ACC112 (cell line): ENCODE results near the gene SZRD1.
A peak's percentile ranks its signal among the peaks of the same experiment; 100 is the strongest.
"Not testable (repeated sequence)": the region's sequence is repeated elsewhere in the genome, so short reads cannot be mapped to it uniquely, and the experiment has no call there.

ENCODE experiments used
- H2AFZ ChIP-seq: fragments of 200-600 bp; sonication (generic); one replicate; pipeline ENCODE4 v1.6.0; 2017; ENCODE audit warnings: antibody characterized with exemption, low read length; ENCODE audit not compliant: unreplicated experiment
- H3K27ac ChIP-seq: fragments of 200-600 bp; sonication (generic); 2 replicates; pipeline ENCODE4 v1.5.1; 2014; ENCODE audit warnings: low read depth, mild to moderate bottlenecking, antibody characterized with exemption, low read length, moderate library complexity
- H3K27me3 ChIP-seq: fragments of 200-600 bp; sonication (generic); 2 replicates; pipeline ENCODE4 v1.6.1; 2014; ENCODE audit warnings: mild to moderate bottlenecking, antibody characterized with exemption, low read length, moderate library complexity, mixed read lengths; ENCODE audit not compliant: insufficient read depth
- H3K36me3 ChIP-seq: fragments of 200-600 bp; sonication (generic); 2 replicates; pipeline ENCODE4 v1.6.1; 2016; ENCODE audit warnings: mild to moderate bottlenecking, antibody characterized with exemption, low read length, moderate library complexity, mixed read lengths; ENCODE audit not compliant: insufficient read depth
- H3K4me1 ChIP-seq: fragments of 200-600 bp; sonication (generic); one replicate; pipeline ENCODE4 v1.6.1; 2016; ENCODE audit warnings: low read length, mixed read lengths; ENCODE audit not compliant: insufficient read depth, unreplicated experiment, control insufficient read depth
- H3K4me3 ChIP-seq: fragments of 200-600 bp; sonication (generic); 2 replicates; pipeline ENCODE4 v1.5.1; 2014; ENCODE audit warnings: mild to moderate bottlenecking, low read depth, low read length
- H3K79me2 ChIP-seq: fragments of 200-600 bp; sonication (generic); one replicate; pipeline ENCODE4 v1.6.0; 2016; ENCODE audit warnings: low read length; ENCODE audit not compliant: control insufficient read depth, unreplicated experiment, insufficient read depth

The SZRD1 gene, protein sequence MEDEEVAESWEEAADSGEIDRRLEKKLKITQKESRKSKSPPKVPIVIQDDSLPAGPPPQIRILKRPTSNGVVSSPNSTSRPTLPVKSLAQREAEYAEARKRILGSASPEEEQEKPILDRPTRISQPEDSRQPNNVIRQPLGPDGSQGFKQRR

DNA sequence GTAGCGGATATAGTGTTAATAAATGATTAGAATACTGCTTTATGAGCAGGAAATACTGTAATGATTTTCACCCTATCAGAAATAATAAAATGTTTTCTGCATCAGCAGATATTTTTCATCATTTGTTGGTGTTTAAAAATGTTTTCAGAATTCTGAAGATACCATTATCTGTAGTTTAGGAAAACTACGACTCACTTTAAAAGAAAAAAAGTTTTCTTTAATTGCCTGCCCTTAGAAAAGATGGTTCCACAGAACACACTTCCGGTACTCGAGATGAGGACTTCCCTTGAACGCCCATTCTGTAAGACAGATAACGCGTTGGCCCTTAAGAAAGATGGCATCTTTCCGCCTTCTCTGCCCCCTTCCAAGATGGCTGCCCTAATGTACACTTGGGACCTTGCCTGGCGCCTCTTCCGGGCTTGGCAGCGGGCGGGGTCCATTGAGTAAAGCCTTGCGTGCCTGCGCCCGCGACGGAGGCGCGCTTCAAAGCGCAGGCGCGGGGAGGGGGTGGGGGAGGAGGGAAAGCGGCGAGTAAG lies at the start of gene SZRD1:
SZRD1 (plus strand) TSS at position 521 of the 536 bp plus-strand sequence. CDS start 16 bp downstream, outside the sequence.
- peaks cover 28% of the 10 kb centered on the region for H3K4me1 ChIP-seq
- H3K4me3 ChIP-seq, result peak within 1 kb of the TSS; percentile 80
- peaks cover 39% of the 10 kb centered on the region for H3K79me2 ChIP-seq
- H3K36me3 ChIP-seq, result no peaks in the 10 kb centered on the region
- no peaks in the 10 kb centered on the region for H3K27me3 ChIP-seq
- peak within 1 kb of the TSS; percentile 89 for H3K27ac ChIP-seq
- peak within 1 kb of the TSS; percentile 99 for H2AFZ ChIP-seq

DNA sequence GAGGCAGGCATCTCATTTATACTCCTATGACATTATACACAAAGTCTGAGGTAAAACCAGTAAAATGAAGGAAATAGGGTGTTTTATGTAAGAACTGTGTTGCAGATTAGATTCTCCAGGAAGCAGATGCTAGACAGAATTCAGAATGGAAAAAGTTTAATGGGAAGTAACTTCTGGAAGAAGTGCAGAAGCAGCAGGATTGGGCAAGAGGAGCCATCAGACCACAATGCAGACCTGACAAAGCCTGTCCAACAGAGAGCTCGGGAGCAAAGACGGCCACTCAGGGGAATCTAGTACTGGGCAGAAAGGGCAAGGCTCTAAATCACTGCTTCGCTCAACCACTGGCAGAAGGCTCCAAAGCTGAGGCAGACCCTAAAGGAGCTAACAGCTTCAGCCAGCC lies 48.5 kb upstream of the SZRD1 start:
- no peak overlapping the region for H2AFZ ChIP-seq
- H3K27me3 ChIP-seq, result no peaks in the 10 kb centered on the region
- peaks cover 13% of the 10 kb centered on the region; the same call in 1 of the 2 replicates for H3K36me3 ChIP-seq
- H3K27ac ChIP-seq, result no peak overlapping the region
- no peak overlapping the region for H3K4me3 ChIP-seq
- H3K4me1 ChIP-seq, result peaks cover 11% of the 10 kb centered on the region
- H3K79me2 ChIP-seq, result peaks cover 34% of the 10 kb centered on the region

DNA sequence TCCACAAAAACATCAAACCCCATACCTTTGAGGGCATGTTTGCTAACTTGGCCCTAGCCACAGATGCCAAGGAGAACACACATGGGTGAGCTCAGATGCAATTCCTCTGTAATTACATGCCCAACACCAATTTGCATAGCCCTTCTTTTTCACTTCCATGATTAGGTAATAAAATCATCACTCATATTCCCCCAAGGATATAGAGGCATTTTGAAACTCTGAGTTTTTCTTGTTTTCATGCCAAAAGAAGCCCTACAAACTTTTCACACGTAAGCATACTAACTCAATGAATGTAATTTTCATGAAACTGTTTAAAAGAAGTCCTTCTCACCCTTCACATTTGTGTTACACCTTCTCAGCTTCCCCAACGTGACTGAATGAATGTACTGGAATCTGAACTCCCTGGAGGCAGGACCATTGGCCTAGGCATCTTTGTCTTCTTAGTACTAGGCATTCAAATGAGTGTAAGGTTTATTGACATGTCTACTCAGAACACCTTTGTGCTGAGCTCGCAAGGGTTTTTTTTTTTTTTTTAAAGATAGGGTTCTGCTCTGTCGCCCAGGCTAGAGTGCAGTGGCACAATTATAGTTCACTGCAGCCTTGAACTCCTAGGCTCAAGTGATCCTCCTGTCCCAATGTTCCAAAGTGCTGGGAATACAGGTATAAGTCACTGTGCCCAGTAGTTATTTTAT lies 45.7 kb upstream of the SZRD1 start:
- Histone ChIP-seq H3K4me3 (no peak overlapping the region), H3K79me2 (peaks cover 38% of the 10 kb centered on the region), H3K4me1 (peaks cover 18% of the 10 kb centered on the region), H2AFZ (no peak overlapping the region), H3K36me3 (no peaks in the 10 kb centered on the region), H3K27me3 (no peaks in the 10 kb centered on the region), H3K27ac (no peak overlapping the region)

DNA sequence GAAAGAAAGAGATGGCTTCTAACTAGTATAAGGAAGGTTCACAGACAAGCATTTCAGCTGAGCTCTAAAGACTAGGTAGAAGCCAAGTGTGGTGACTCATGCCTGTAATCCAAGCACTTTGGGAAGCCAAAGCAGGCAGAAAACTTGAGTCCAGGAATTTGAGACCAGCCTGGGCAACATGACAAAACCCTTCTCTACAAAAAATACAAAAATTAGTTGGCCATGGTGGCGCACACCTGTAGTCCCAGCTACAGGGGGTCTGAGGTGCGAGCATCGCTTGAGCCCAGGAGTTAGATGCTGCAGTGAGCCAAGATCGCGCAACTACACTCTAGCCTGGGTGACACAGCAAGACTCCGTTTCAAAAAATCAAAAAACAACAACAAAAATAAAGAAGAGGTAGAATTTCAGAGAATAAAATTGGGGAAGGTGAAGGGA lies 42.6 kb upstream of the SZRD1 start:
- no peak overlapping the region for H3K4me3 ChIP-seq
- no peak overlapping the region for H3K27ac ChIP-seq
- no peak overlapping the region for H2AFZ ChIP-seq
- H3K79me2 ChIP-seq, result peaks cover 18% of the 10 kb centered on the region
- H3K27me3 ChIP-seq, result no peaks in the 10 kb centered on the region
- no peaks in the 10 kb centered on the region for H3K36me3 ChIP-seq
- peaks cover 18% of the 10 kb centered on the region for H3K4me1 ChIP-seq

DNA sequence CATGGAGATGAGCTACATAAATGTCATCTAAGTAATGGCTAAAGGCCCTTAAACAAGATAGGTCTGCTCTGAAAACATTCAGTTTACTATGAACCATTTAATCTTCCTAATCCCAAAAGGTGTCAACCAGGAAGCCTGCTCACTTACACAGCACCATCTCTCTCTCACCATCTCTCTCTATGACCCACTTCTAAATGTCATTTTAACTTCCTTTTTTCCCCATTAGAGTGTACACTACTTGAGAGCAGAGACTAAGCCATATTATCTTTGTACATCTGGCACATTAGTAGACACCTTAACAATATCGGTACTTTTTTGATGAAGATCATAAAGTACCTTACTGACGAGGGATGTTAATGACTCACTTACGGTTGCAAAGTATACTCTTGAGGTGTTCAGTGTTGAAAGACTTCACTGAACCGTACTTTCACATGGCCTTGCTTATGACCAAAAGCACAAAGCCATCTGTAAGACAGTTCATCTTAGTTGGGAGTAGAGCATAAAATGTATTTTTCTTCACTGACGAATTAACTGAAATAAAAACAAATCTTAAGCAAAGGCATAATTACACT lies 40.1 kb upstream of the SZRD1 start:
- Histone ChIP-seq H3K27me3 (no peaks in the 10 kb centered on the region), H3K27ac (no peak overlapping the region), H3K4me1 (peaks cover 7% of the 10 kb centered on the region), H2AFZ (no peak overlapping the region), H3K36me3 (no peaks in the 10 kb centered on the region), H3K4me3 (no peak overlapping the region), H3K79me2 (peaks cover 10% of the 10 kb centered on the region)

DNA sequence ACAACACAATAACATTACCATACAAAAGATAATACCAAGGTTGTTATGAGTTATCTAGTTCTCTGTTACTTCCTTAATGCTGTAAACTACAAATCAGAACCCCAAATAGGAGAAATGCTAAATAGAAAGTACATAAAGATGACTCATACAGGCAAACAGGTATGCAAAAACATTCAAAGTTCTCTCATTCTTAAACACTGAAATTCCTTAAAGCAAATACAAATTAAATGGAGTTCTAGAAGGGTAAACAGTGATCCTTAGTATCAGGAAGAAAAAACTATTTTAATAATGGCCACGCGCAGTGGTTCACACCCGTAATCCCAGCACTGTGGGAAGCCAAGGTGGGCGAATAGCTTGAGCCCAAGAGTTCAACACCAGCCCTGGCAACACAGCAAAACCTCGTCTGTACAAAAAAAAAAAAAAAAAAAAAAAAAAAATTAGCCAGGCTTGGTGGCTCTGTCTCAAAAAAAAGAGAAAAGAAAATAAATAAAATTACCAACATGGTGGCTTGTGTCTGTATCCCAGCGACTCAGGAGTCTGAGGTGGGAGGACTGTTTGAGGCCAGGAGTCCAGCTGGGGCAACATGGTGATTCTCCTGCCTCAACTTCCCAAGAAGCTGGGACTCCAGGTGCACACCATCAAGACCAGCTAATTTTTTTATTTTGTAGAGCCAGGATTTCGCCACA lies 32.2 kb upstream of the SZRD1 start:
- Histone ChIP-seq H3K27me3 (no peaks in the 10 kb centered on the region), H3K4me1 (no peaks in the 10 kb centered on the region), H3K27ac (no peak overlapping the region), H2AFZ (no peak overlapping the region), H3K4me3 (no peak overlapping the region), H3K79me2 (peaks cover 37% of the 10 kb centered on the region), H3K36me3 (no peaks in the 10 kb centered on the region)

DNA sequence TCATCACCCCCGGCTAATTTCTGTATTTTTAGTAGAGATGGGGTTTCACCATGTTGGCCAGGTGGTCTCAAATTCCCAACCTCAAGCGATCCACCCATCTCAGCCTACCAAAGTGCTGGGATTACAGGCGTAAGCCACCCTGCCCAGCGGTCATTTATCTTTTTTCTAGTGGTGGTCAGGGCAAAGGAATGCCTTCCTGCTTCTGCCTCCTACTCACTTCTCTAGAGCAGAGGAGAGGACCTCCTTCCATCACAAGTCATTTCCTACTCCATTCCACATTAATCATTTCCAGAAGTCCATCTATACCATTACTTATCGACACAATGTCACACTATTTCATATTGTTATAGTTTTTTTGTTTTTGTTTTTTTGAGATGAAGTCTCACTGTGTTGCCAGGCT lies 28.1 kb upstream of the SZRD1 start:
- no peak overlapping the region for H3K27ac ChIP-seq
- H3K36me3 ChIP-seq, result no peaks in the 10 kb centered on the region
- H3K4me3 ChIP-seq, result no peak overlapping the region
- no peaks in the 10 kb centered on the region for H3K27me3 ChIP-seq
- no peak overlapping the region for H2AFZ ChIP-seq
- no peaks in the 10 kb centered on the region for H3K4me1 ChIP-seq
- peaks cover 46% of the 10 kb centered on the region for H3K79me2 ChIP-seq

DNA sequence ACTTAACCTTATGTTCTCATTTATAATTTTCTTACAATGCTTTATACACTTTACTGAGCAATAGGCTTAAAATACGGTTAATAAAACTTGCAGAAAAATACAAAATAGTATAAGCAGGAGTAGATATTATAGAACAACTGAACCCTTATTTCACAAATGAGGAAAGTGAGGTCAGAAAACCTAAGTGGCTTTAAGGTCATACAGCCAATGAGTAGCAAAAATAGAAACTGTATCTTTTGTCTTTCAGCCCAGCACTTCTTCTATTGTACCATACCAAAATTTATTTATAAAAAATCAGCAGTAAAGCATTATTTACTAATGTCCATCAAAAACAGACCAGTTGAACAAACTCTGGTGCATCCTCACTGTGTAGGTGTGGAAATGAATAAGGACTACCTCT lies 26.4 kb upstream of the SZRD1 start:
- no peaks in the 10 kb centered on the region for H3K4me1 ChIP-seq
- H3K27me3 ChIP-seq, result no peaks in the 10 kb centered on the region
- H3K27ac ChIP-seq, result no peak overlapping the region
- peaks cover 52% of the 10 kb centered on the region for H3K79me2 ChIP-seq
- no peaks in the 10 kb centered on the region for H3K36me3 ChIP-seq
- H3K4me3 ChIP-seq, result no peak overlapping the region
- no peak overlapping the region for H2AFZ ChIP-seq

DNA sequence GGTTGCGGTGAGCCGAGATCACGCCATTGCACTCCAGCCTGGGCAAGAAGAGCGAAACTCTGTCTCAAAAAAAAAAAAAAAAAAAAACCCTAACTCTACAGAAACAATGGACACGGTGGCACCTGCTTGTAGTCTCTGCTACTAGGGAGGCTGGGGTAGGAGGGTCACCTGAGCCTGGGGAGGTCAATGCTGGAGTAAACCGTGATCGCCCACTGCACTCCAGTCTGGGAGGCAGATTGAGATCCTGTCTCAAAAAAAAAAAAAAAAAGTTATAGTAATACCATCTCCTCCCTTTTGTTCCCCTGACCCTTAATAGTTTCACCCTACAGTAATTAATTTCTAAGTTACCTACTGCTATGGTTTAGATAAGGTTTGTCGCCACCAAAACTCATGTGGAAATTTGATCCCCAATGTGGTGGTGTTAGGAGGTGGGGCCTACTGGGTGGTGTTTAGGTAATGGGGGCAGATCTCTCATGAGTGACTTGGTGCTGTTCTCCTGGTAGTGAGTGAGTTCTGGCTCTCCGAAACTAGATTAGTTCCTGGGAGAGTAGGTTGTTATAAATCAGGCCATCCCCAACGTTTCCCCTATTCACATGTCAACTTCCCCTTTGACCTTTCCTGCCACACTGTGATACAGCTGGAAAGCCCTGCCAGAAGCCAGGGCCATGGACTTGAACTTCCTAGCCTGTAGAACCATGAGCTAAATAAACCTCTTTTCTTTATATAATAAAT lies 24.5 kb upstream of the SZRD1 start:
- no peak overlapping the region for H3K27ac ChIP-seq
- H3K27me3 ChIP-seq, result no peaks in the 10 kb centered on the region
- peaks cover 55% of the 10 kb centered on the region for H3K79me2 ChIP-seq
- H3K4me1 ChIP-seq, result no peaks in the 10 kb centered on the region
- H2AFZ ChIP-seq, result no peak overlapping the region
- H3K4me3 ChIP-seq, result no peak overlapping the region
- H3K36me3 ChIP-seq, result no peaks in the 10 kb centered on the region

DNA sequence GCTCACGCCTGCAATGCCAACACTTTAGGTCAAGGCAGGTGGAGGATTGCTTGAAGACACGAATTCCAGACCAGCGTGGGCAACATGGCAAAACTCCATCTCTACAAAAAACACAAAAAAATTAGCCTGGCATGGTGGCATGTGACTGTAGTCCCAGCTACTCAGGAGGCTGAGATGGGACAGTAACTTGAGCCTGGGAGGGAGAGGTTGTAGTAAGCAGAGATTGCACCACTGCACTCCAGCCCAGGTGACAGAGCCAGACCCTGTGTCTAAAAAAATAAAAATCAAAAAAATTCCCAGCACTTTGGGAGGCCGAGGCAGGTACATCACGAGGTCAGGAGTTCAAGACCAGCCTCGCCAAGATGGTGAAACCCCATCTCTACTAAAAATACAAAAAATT lies 23.8 kb upstream of the SZRD1 start:
- H2AFZ ChIP-seq, H3K27ac ChIP-seq, H3K4me1 ChIP-seq, H3K36me3 ChIP-seq, H3K4me3 ChIP-seq, H3K27me3 ChIP-seq: not testable (repeated sequence)
- peaks cover 59% of the 10 kb centered on the region for H3K79me2 ChIP-seq
